GM21528 (cell line): ENCODE results near the gene LY6G6C.
A peak's percentile ranks its signal among the peaks of the same experiment; 100 is the strongest.
"Not testable (repeated sequence)": the region's sequence is repeated elsewhere in the genome, so short reads cannot be mapped to it uniquely, and the experiment has no call there.

ENCODE experiments used
- ATAC-seq: cut with Tn5 transposase; IDR thresholded peaks from one replicate; pipeline ENCODE4 v1.9.1; 2021; ENCODE audit warnings: mild to moderate bottlenecking, moderate library complexity; ENCODE audit not compliant: unreplicated experiment, low FRiP score

LY6G6C gene

GRCh38 chr6:31709157-31709556 lies 12.4 kb downstream of the LY6G6C start:
- not testable (repeated sequence) for ATAC-seq

- ATAC-seq, result no peak
Observed at GRCh38 chr6:31708224-31708623, 13.3 kb downstream of the LY6G6C start.

DNA sequence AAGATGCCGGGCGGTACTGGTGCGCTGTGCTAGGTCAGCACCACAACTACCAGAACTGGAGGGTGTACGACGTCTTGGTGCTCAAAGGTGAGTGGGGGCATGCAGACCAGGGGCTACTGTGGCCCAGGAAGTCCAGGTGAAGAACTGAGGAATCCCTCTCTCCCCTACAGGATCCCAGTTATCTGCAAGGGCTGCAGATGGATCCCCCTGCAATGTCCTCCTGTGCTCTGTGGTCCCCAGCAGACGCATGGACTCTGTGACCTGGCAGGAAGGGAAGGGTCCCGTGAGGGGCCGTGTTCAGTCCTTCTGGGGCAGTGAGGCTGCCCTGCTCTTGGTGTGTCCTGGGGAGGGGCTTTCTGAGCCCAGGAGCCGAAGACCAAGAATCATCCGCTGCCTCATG lies 13.8 kb downstream of the LY6G6C start:
- no peak for ATAC-seq

DNA sequence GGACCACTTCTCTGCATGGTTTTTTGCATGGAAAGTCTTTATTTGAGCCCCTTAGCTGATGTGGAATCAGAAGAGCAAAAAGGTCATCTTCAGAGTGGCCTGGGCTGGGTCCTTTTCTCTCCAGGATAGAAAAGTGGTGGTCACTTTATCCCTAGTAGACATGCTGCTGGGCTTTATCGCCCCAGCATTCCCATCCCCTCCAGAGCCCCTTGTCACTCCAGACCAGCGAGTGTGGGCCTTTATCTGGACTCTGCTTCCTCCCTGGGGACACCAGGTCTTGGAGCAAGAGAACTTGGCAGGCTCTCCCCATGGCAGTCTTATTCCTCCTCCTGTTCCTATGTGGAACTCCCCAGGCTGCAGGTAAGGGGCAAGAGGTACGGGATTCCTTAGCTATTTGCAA lies 14.9 kb downstream of the LY6G6C start, which contains the start of gene LY6G6F:
Gene LY6G6F (plus strand): TSS at position 268 of the 400 bp plus-strand sequence. CDS start 41 bp downstream, at position 309.
- ATAC-seq, result no peak

- ATAC-seq, result no peak
Observed at GRCh38 chr6:31705931-31706330, 15.6 kb downstream of the LY6G6C start.

GRCh38 chr6:31702819-31703716 lies 18.5 kb downstream of the LY6G6C start, which contains the start of gene ABHD16A:
Gene ABHD16A, minus strand, starts transcription at chr6:31703324. Its CDS starts 43 bp downstream, at chr6:31703281.
- ATAC-seq, result peak; percentile 86

DNA sequence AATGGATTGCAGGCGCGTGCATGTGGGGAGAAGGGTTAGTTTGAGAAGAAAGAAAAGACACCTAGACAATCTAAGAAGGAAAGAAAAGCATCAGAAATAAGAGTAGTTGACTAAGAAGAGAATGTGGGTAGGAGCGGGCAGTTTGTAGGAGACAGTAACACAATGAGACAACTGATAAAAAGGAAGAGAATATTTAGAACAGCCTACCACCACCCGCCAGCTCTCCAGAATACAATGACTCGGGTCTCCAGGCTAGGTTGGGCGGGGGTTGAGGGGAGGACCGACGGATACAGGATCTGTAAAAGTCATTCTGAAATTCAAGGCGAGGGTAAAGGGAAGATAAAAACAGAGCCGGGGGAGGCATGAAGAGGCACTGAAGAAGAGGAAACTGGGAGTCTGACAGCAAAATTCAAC lies 19.1 kb downstream of the LY6G6C start:
- ATAC-seq, result no peak

- no peak for ATAC-seq
Observed at GRCh38 chr6:31701666-31702404, 19.7 kb downstream of the LY6G6C start.

DNA sequence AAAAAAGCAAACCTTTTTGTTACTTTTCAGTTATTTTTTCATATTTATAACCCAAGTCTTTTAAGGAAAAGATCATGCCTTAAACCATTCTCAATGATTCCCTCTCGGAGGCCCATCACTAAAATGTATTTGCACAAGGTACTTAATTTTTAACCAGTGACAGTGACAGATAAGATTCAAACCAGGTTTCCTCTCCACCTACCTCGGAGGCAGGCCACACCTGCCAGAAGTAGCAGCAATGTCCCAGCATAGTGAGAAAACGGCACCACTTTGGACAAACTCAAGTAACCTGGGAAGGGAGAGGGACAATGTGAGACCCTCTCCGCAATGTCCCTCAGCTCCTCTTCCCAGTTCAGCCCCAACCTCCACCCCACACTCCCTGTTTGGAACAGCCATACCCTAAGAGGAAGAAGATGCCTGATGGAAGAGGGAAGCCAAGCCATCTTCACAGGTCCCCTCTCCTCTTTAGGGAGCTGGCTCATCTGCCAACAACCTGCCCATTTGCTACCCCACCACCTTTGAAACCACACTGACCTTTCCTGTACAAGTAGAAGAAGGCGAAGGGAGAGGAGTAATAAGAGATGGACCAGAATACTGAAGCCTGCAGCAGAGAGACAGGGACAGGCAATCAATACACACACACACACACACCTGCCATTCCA lies 20.7 kb downstream of the LY6G6C start:
- no peak for ATAC-seq

GRCh38 chr6:31697555-31697954 lies 24.0 kb downstream of the LY6G6C start:
- no peak for ATAC-seq

GRCh38 chr6:31693535-31693934 lies 28.0 kb downstream of the LY6G6C start:
- no peak for ATAC-seq

- ATAC-seq, result no peak
Observed at GRCh38 chr6:31692886-31693285, 28.7 kb downstream of the LY6G6C start.

DNA sequence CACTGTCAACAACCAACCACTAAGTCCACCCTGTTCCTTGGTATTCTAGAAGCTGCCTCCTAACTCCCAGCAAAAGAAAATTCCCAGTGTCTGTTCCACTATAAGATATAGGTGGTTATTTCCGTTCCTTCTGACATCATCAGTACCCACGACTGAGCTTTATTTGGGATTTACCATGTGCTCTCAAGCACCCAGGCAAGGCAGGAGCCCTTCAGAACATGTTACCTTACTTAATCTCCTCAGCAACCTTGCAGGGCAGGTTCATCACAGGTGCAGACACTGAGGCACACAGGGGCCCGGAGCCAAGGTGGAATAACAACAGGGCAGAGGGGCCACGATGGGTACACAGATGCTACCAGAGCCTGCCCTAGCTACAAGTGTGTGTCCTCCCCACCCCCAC lies 29.2 kb downstream of the LY6G6C start:
- ATAC-seq, result no peak

- no peak for ATAC-seq
Observed at GRCh38 chr6:31691564-31692108, 29.9 kb downstream of the LY6G6C start.

- ATAC-seq, result no peak
Observed at GRCh38 chr6:31691078-31691463, 30.5 kb downstream of the LY6G6C start.

DNA sequence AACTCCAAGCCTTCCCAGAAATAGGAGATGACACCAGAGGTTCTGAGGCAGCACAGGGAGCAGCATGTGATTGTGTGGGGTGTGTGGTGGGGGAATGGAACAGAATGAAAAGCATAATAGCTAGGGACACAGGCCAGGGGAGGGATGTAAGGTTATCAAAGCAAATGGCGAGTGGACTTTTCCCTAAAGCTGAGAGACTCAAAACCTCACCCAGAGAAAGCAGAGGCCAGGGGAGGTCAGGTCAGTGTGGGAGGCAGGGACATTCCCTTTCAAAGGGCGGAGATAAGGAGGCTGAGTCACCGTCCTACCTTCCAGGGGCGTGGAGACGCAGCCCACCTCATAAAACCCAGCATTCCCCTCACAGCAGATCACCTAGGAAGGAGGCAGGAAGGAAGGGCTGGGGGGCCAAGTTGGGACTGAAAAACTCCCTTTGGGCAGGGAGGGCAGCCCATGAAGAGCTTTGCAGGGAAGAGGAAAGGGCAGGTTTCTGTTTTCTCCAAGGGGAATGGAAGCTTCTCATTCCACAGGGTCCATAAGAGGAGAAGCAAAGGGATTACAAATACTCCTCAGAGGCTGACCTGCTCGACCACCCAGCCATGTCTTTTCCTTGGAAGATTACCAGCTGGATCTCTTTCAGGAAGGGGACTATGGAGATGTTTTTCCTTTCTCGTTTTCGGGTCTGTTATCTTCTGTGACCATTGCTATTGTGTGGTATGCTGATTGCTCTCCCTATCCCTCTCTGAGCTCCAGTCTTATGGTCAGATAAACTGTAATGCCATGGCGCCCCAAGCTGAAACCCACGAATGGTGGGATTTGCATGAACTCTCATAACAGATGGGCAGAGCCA lies 31.1 kb downstream of the LY6G6C start:
- ATAC-seq, result no peak

- no peak for ATAC-seq
Observed at GRCh38 chr6:31689249-31690110, 32.1 kb downstream of the LY6G6C start.

DNA sequence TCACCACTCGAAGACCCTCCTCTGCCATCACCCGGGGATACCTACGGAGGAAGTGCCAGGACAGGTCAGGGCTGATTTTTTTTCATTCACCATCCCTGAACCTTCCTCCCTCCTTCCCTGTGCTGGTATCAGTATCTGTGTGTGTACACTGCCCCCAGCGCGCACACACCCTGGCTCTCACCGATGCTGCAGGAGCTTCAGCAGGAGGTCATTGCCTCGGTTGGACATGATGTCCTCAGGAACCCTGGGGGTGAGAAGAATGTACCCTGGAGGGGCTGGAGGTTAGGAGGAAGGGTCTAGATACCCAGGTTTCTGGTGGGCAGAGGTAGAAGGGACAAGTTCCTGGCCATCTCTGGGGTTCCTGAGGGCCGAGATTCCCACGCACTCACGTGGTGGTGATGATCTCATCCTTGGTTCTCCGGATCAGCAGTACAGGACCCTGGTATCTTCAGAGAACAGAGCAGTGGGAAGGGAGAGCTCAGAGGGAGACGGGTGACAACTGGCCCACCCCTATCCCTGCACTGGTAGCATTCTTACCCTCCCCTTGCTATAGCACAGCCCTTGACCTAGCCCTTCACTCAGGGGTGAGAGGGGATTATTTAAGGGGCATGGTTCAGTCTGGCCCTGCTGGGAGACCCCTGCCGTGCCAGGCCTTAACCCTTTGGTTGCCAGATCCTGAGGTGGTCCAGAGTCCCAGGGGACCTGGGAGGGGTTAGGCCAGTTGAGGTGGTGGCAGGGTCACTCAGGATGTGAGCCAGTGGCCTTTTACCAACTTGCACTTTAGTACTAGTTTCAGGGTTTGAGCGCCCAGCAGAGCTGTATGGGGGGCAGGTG lies 33.5 kb downstream of the LY6G6C start:
- no peak for ATAC-seq
